DND-41 (cell line): ENCODE results near the gene ARHGAP22.

Experiments used
- CTCF ChIP-seq: IDR thresholded peaks from 2 replicates; pipeline ENCODE4 v1.5.1; 2012; ENCODE audit warnings: borderline replicate concordance, low read length, moderate library complexity, mild to moderate bottlenecking; ENCODE audit not compliant: poor library complexity, severe bottlenecking; ENCODE audit errors: extremely low read depth
- EZH2 ChIP-seq: IDR thresholded peaks from 3 replicates; pipeline ENCODE4 v1.6.1; 2012; ENCODE audit warnings: borderline replicate concordance, low read depth, mild to moderate bottlenecking, moderate library complexity, low read length, inconsistent platforms; ENCODE audit not compliant: severe bottlenecking

DNA sequence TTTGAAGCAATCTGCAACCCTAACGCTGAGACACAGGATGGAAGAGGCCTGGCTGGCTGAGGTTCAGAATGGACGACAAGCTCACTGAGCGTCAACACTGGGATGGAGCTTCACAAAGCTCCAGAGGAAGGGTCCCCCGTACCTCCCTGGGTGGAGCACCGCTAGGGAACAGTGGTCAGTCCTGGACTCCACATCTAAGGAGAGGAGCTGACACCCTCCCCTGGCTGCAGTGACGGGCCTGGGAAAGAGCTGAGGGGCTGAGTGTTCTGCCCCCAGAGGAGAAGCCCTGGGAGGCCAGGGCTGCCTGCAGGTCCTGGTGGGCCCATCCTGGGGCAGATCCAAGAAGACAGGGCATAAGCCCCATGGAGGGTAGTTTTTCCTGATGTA is 146.2 kb downstream of the ARHGAP22 start:
- TF ChIP-seq CTCF (no peak), EZH2 (no peak)
